SU-DHL-6 (cell line): ENCODE data around the gene CPVL.
"Not testable (repeated sequence)": the region's sequence is repeated elsewhere in the genome, so short reads cannot be mapped to it uniquely, and the experiment has no call there.

Experiments
- H2AFZ ChIP-seq: fragments of 200-600 bp; sonication (generic); 2 replicates; pipeline ENCODE4 v1.6.1; 2014; ENCODE audit warnings: low read depth, mild to moderate bottlenecking, moderate library complexity, mixed read lengths, antibody characterized with exemption, low read length; ENCODE audit not compliant: severe bottlenecking
- H3F3A ChIP-seq: fragments of 200-600 bp; shearing (Covaris generic); 2 replicates; pipeline ENCODE4 v1.6.0; 2016; ENCODE audit warnings: antibody characterized with exemption, mild to moderate bottlenecking; ENCODE audit not compliant: insufficient read depth
- H3K27ac ChIP-seq: fragments of 200-600 bp; sonication (generic); 2 replicates; pipeline ENCODE4 v1.5.1; 2016; ENCODE audit warnings: low read depth, mild to moderate bottlenecking, low read length, moderate library complexity, mixed read lengths
- H3K27me3 ChIP-seq: fragments of 200-600 bp; sonication (generic), shearing (Covaris generic); 2 replicates; pipeline ENCODE4 v1.6.0; 2014; ENCODE audit warnings: mild to moderate bottlenecking, low read length
- H3K36me3 ChIP-seq: fragments of 200-600 bp; sonication (generic); 2 replicates; pipeline ENCODE4 v1.6.1; 2014; ENCODE audit warnings: mild to moderate bottlenecking, low read length, mixed read lengths
- H3K4me2 ChIP-seq: fragments of 300-600, 200-600 bp; shearing (Covaris generic), sonication (generic); 2 replicates; pipeline ENCODE4 v1.6.0; 2014; ENCODE audit warnings: low read length, low read depth, mild to moderate bottlenecking; ENCODE audit not compliant: poor library complexity, severe bottlenecking
- H3K4me3 ChIP-seq: fragments of 200-600 bp; sonication (generic); 2 replicates; pipeline ENCODE4 v1.5.1; 2014; ENCODE audit warnings: antibody characterized with exemption, low read length, mild to moderate bottlenecking, mixed read lengths; ENCODE audit not compliant: insufficient read depth, poor library complexity, severe bottlenecking
- H3K79me2 ChIP-seq: fragments of 200-600 bp; sonication (generic); 2 replicates; pipeline ENCODE4 v1.6.1; 2014; ENCODE audit warnings: mild to moderate bottlenecking, low read length, moderate library complexity; ENCODE audit not compliant: insufficient read depth
- H3K9ac ChIP-seq: fragments of 200-600 bp; sonication (generic); 2 replicates; pipeline ENCODE4 v1.7.0; 2014; ENCODE audit warnings: mild to moderate bottlenecking, low read length
- H3K9me2 ChIP-seq: fragments of 200-600 bp; sonication (generic); replicated peaks from 2 replicates; pipeline ENCODE4 v1.6.1; 2014; ENCODE audit warnings: low read length; ENCODE audit not compliant: insufficient read depth
- H3K9me3 ChIP-seq: fragments of 200-600 bp; sonication (generic); 2 replicates; pipeline ENCODE4 v1.6.1; 2014; ENCODE audit warnings: low read length, mixed read lengths; ENCODE audit not compliant: insufficient read depth
- H4K20me1 ChIP-seq: fragments of 200-600 bp; sonication (generic); 2 replicates; pipeline ENCODE4 v1.6.1; 2014; ENCODE audit warnings: low read depth, mild to moderate bottlenecking, antibody characterized with exemption, low read length, moderate library complexity, mixed read lengths
- CTCF ChIP-seq: fragments of 200-600 bp; sonication (generic); IDR thresholded peaks from one replicate; pipeline ENCODE4 v1.5.1; 2017; ENCODE audit warnings: antibody characterized with exemption, mild to moderate bottlenecking, low read length, moderate library complexity; ENCODE audit not compliant: insufficient read depth, poor library complexity, severe bottlenecking
- EZH2phosphoT487 ChIP-seq: fragments of 200-600 bp; sonication (generic), shearing (Covaris generic); conservative IDR thresholded peaks from 2 replicates; pipeline ENCODE4 v1.6.1; 2018; ENCODE audit warnings: mild to moderate bottlenecking, antibody characterized with exemption, low read length, moderate library complexity, mixed read lengths

Gene CPVL

GRCh38 chr7:29116361-29117200 lies 29.8 kb downstream of the CPVL start:
- no peak for TF ChIP-seq EZH2phosphoT487
- no peak for TF ChIP-seq CTCF
- H3K4me2 ChIP-seq: no peak overlapping the region
- H3K4me3 ChIP-seq: no peak overlapping the region
- no peak overlapping the region for H3K27ac ChIP-seq
- no peaks in the 10 kb centered on the region for H3K36me3 ChIP-seq
- H3F3A ChIP-seq: no peaks in the 10 kb centered on the region
- no peak overlapping the region for H2AFZ ChIP-seq
- no peaks in the 10 kb centered on the region for H3K27me3 ChIP-seq
- H4K20me1 ChIP-seq: no peaks in the 10 kb centered on the region
- no peak overlapping the region for H3K9ac ChIP-seq
- H3K9me3 ChIP-seq: no peaks in the 10 kb centered on the region
- H3K9me2 ChIP-seq: no peaks in the 10 kb centered on the region
- no peaks in the 10 kb centered on the region for H3K79me2 ChIP-seq

- H3K4me2 ChIP-seq: no peak overlapping the region
Observed at GRCh38 chr7:29115753-29116152, 30.6 kb downstream of the CPVL start.

GRCh38 chr7:29115130-29115687 lies 31.1 kb downstream of the CPVL start:
- H3F3A ChIP-seq: no peaks in the 10 kb centered on the region
- H3K9ac ChIP-seq: no peak overlapping the region
- H3K36me3 ChIP-seq: no peaks in the 10 kb centered on the region
- H2AFZ ChIP-seq: no peak overlapping the region
- H3K4me3 ChIP-seq: no peak overlapping the region
- no peaks in the 10 kb centered on the region for H4K20me1 ChIP-seq
- H3K79me2 ChIP-seq: no peaks in the 10 kb centered on the region
- H3K4me2 ChIP-seq: no peak overlapping the region
- H3K27ac ChIP-seq: no peak overlapping the region
- H3K9me3 ChIP-seq: no peaks in the 10 kb centered on the region
- no peaks in the 10 kb centered on the region for H3K27me3 ChIP-seq
- no peaks in the 10 kb centered on the region for H3K9me2 ChIP-seq
- no peak for TF ChIP-seq CTCF
- no peak for TF ChIP-seq EZH2phosphoT487

More at GRCh38 chr7:29115753-29116152, 30.6 kb downstream of the CPVL start:
- Histone ChIP-seq H3K9ac (no peak overlapping the region), H3K4me3 (no peak overlapping the region), H2AFZ (no peak overlapping the region), H3K27me3 (no peaks in the 10 kb centered on the region), H3K36me3 (no peaks in the 10 kb centered on the region), H3K79me2 (no peaks in the 10 kb centered on the region), H3K9me3 (no peaks in the 10 kb centered on the region), H4K20me1 (no peaks in the 10 kb centered on the region), H3F3A (no peaks in the 10 kb centered on the region), H3K9me2 (no peaks in the 10 kb centered on the region), H3K27ac (no peak overlapping the region)
- TF ChIP-seq EZH2phosphoT487: no peak
- TF ChIP-seq CTCF: no peak

GRCh38 chr7:29114266-29114665 lies 32.1 kb downstream of the CPVL start:
- H3K27ac ChIP-seq, H3F3A ChIP-seq, H2AFZ ChIP-seq, H4K20me1 ChIP-seq, H3K4me3 ChIP-seq, H3K79me2 ChIP-seq, H3K9ac ChIP-seq, H3K36me3 ChIP-seq, H3K9me3 ChIP-seq, H3K9me2 ChIP-seq, H3K4me2 ChIP-seq, H3K27me3 ChIP-seq: not testable (repeated sequence)
